C4-2B (cell line): ENCODE results near the gene CREG1.

ENCODE experiments used
- H3K27ac ChIP-seq: fragments of 450-650 bp; 2 replicates; pipeline ENCODE4 v1.5.1; 2017
- ZFX ChIP-seq: fragments of 450-650 bp; IDR thresholded peaks from 2 replicates; pipeline ENCODE4 v1.6.1; 2017
- TF ChIP-seq, protein P1 (sequence below): fragments of 450-650 bp; conservative IDR thresholded peaks from 2 replicates; pipeline ENCODE4 v1.5.1; 2017; ENCODE audit warnings: mild to moderate bottlenecking

The CREG1 gene

DNA sequence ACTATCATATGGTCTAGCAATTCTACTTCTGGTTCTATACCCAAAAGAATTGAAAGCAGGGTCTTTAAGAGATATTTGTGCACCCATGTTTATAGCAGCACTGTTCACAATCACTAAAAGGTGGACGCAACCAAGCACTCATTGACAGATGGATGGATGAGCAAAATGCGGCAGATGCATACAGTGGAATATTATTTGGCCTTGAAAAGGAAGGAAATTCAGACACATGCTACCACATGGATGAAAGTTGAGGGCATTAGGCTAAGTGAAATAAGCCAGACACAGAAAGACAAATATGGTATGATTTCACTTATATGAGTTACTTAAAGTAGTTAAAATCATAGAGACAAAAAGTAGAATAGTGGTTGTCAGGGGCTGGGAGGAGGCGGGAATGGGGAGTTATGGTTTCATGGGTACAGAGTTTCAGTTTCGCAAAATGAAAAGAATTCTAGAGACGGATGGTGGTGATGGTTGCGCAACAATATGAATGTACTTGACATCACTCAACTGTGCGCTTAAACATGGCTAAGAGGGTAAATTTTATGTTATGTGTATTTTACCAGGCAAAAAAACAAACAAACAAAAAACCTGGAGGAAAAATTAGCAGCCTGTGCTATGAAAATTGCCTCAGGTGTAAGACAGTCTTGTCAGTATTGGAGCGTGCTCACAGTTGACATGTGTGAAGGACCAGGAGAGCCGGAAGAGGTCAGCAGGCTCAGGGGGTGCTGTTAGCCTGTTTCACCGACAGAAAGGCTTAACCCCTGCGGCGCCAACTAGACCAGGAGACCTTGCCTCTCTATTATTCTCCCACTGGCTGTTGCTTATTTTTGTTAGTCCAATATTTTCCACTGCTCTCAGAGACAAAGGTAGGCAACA is 61.7 kb downstream of the CREG1 start:
- no peak overlapping the region for H3K27ac ChIP-seq
- TF ChIP-seq, protein P1, sequence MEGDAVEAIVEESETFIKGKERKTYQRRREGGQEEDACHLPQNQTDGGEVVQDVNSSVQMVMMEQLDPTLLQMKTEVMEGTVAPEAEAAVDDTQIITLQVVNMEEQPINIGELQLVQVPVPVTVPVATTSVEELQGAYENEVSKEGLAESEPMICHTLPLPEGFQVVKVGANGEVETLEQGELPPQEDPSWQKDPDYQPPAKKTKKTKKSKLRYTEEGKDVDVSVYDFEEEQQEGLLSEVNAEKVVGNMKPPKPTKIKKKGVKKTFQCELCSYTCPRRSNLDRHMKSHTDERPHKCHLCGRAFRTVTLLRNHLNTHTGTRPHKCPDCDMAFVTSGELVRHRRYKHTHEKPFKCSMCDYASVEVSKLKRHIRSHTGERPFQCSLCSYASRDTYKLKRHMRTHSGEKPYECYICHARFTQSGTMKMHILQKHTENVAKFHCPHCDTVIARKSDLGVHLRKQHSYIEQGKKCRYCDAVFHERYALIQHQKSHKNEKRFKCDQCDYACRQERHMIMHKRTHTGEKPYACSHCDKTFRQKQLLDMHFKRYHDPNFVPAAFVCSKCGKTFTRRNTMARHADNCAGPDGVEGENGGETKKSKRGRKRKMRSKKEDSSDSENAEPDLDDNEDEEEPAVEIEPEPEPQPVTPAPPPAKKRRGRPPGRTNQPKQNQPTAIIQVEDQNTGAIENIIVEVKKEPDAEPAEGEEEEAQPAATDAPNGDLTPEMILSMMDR = no peak
- no peak for TF ChIP-seq ZFX
